ENCODE measurements around the gene CKAP2L.
A peak's percentile ranks its signal among the peaks of the same experiment; 100 is the strongest.
"Not testable (repeated sequence)": the region's sequence is repeated elsewhere in the genome, so short reads cannot be mapped to it uniquely, and the experiment has no call there.

The CKAP2L gene

DNA sequence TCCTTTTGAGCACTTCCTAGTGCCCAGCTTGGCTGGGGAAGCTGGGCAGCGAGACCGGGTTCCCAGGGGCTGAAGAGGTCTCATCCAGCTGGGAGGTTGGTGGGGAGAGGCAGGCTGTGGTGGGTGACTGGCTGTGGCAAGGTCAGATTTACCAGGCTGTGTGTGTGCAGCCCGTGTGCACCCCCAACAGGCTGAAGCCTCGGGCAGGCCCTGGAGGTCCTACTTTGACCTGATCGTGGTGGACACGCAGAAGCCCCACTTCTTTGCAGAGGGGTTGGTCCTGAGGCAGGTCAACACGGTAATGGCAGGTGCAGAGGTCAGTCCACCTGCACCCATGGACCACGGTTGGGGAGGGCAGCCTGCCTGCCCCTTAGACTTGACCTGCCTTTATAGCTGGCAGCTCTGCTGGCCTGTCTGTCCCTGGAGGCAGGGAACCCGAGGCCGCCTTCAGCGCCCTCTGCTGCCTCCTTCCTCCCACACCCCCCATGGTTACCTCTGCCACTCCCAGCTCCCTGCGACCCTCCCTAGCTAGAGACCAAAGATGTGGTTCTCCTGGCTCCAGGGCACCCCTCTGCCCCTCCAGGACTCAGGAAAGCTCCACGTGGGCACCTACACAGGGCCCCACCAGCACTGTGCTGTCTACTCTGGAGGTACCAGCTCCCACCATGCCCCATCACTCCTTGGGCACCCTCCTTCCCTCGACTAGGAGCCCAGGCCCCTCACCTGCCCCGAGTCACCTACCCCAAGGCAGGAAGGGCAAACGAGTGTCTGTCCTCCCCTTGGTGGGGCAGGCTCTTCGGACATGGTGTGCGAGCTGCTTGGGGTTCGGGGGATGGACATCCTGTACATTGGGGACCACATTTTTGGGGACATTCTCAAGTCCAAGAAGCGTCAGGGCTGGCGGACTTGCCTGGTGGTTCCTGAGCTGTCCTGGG, 39.6 kb downstream of the CKAP2L start:
- peak; percentile 74 for DNase-seq

- DNase-seq: no peak
Observed at GRCh38 chr2:112723995-112724394, 40.4 kb downstream of the CKAP2L start.

DNA sequence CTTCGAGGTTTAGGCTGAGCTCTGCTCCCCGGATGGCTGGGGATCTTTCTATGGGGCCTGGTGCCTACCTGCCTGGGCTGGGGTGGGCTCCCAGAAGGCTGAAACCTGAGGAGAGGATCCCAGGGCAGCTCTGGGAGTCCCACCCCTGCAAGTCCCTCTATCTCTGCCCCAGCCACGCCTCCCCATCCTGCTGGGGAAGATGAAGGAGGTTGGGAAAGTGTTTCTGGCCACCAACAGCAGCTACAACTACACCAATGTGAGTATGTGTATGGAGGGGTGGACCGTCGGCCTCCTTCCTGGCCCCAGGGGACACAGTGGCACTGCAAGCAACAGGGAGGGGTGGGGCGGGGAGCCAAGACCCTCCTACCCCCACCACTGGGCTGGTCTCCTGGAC, 40.9 kb downstream of the CKAP2L start:
- DNase-seq: no peak

GRCh38 chr2:112722816-112723546, 41.4 kb downstream of the CKAP2L start:
- DNase-seq: no peak

- DNase-seq: no peak
Observed at GRCh38 chr2:112721819-112722522, 42.4 kb downstream of the CKAP2L start.

DNA sequence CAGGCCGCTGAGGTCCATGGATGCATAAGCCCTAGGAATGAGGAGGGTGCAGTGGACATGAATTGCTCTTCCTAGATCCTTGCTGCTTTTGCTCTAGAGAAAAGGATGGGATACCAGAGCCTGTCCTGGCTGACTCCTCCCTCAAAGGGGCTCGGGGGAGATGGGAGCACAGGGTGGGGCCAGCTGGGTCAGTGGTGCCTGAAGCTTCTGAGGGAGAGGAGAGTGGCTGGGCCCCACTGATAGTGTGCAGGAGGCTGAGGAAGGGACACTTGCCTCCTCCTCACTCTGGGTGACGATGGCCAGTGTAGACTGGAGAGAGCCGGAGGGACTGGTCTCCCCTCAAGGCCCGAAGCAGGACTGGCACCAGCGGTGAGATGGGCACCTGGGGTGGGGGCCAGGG, 43.6 kb downstream of the CKAP2L start, which contains the start of gene NT5DC4:
NT5DC4 (plus strand) TSS at position 236 of the 400 bp plus-strand sequence; CDS start at position 296, 60 bp downstream.
- DNase-seq: no peak

- DNase-seq: no peak
Observed at GRCh38 chr2:112718863-112719370, 45.5 kb downstream of the CKAP2L start.

DNA sequence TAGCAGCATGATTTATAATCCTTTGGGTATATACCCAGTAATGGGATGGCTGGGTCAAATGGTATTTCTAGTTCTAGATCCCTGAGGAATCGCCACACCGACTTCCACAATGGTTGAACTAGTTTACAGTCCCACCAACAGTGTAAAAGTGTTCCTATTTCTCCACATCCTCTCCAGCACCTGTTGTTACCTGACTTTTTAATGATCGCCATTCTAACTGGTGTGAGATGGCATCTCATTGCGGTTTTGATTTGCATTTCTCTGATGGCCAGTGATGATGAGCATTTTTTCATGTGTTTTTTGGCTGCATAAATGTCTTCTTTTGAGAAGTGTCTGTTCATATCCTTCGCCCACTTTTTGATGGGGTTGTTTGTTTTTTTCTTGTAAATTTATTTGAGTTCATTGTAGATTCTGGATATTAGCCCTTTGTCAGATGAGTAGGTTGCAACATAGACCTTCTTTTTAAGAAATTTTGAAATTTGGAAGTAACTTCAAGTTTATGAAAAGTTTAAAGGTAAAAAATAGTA, 47.5 kb downstream of the CKAP2L start:
- DNase-seq: not testable (repeated sequence)

DNA sequence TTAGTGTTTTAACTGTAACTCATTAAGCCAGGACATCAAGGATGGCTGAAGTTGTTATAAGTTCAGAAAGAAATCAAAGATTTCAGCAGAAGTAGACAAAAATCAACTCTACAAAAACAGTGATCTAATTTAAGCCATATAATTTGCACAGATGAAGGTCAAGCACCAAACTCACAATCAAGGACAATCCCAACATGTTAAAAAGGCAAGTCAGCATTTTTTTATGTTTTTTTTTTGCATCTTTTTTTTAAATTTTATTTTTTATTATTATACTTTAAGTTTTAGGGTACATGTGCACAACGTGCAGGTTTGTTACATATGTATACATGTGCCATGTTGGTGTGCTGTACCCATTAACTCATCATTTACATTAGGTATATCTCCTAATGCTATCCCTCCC, 48.3 kb downstream of the CKAP2L start:
- not testable (repeated sequence) for DNase-seq

DNA sequence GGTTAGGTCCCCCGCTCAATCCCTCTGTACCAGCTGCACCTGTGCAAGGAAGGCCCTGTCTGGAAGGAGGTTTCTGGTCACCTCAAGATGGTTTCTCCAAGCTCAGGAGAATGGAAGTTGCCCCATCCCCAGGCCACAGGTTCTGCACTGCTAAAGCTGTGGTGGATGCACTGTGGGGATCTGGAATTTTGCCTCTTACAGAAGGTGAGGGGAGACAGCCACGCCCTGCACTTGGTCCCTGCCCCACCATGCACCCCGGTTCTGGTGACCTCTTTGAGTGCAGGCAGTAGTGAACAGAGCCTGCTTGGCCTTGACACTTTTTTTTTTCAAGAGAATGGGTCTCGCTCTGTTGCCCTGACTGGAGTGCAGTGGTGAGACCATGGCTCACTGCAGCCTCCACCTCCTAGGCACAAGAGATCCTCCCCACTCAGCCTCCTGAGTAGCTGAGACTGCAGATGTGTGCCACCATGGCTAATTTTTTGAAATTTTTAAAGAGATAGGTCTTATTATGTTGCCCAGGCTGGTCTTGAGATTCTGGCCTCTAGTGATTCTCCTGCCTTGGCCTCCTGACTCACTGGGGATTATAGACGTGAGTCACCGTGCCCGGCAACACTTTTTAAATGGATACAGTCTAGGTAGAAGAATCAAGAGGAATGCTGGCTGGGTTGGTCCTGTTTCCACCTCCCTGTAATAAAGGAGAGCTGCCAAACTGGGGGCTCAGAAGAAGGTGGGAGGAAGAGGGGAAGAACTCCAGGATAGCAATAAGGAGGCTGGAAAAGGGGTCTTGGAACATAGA, 49.4 kb downstream of the CKAP2L start:
- DNase-seq: no peak

- no peak for DNase-seq
Observed at GRCh38 chr2:112714331-112714730, 50.1 kb downstream of the CKAP2L start.

DNA sequence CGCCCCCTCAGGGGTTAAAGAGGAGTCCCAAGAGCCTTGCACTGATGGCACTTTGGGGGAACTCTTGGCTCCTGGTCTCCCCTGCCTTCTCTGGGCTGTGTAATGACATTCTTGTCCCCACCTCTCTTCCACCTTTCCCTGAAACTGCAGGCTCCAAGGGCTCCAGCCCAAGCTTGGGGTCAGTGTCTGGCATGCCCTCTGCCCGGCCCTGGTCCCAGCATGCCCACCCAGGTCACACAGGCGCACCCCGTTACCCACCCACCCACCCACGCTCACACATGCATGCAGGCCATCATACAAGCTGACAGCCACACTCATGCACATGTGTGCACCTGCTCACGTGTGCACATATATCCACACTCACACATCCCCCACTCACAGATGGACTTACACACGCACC, 50.5 kb downstream of the CKAP2L start:
- DNase-seq: no peak

GRCh38 chr2:112713585-112713925, 50.9 kb downstream of the CKAP2L start:
- no peak for DNase-seq

DNA sequence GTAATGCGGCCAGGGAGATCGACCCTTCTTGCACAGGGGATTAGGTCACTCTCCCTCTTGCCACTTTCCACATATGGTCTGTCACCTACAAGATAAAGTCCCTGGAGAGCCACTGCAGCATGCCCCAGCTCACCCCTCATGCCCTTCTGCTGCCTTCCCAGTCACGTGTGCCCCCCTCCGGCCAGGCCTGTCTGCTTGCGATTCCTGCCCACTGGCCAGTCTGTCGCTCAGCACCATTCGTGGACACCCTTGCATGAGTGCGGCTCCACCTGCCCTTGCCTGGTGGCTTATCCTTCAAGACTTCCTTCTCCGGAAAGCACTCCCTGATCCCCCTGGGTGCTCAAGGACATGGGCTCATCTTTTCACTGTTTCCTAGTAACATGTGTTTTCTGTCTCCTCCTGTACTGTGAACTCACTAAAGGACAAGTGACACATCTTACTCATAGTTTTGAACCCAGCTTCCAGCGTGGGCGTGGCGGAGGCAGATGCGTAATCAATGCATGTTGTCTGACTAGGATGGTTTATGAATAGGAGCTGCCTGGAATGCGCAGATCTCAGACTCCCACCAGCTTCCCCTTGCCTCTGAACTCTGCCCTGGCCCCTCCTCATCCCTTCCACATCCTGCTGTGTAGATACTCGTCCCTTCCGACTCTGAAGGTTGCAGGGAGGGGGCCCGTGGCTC, 51.4 kb downstream of the CKAP2L start:
- no peak for DNase-seq

DNA sequence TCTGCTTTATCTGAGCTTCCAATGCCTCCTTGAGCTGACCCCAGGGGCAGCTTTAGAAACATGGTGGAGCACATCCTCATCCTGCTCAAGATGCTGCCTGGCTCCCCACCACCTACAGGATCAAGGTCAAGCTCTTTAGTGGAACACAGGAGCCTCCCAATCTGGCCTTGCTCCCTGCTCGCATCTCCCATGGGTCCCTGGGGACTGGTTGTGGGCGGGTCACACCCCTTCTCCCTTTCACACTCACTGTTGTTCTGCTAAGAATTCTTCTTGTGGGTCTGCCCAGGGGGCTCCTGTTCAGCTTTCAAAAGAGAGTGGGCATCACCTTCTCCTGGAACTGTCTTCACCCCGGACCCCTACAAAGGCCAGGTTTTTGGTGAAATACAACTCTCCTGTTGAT, 51.9 kb downstream of the CKAP2L start:
- no peak for DNase-seq

DNA sequence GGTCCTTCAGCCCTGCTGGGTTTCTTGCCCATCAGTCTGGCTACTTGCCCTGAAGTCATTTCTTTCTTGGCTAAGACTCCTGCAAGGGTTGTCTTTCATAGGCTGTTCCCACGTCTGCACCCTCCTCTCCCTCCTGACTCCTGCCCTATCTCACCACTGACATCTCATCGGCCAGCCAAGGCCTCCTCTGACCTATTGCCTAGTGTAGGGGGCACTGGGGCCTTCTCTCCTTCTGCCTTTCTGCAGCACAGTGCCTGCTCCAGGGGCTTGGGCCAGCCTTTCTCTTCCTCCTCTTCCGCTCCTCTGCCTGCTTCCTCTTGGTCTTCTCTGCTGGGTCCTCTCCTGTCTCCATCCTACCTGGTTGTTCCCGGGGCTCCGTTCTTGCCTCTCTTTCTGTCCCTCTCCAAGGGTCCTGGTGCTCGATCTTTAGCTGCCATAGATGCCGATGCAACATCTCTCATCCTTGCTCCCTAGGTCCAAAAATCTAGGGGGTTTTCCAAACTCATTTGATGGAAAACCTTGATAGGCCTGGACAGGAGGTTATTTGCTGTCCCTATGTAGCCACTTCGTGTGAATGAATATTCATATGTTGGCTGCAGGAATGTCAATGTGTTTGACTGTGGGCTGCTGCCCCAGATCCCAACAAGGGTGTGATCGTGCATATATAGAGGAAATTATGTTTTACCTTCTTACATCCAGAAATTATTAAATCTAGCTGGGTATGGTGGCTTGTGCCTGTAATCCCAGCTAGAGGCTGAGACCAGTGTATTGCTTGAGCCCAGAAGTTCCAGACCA, 53.3 kb downstream of the CKAP2L start:
- no peak for DNase-seq

GRCh38 chr2:112709703-112710102, 54.7 kb downstream of the CKAP2L start:
- DNase-seq: no peak

- DNase-seq: no peak
Observed at GRCh38 chr2:112708968-112709367, 55.4 kb downstream of the CKAP2L start.

- DNase-seq: not testable (repeated sequence)
Observed at GRCh38 chr2:112706947-112707346, 57.5 kb downstream of the CKAP2L start.

DNA sequence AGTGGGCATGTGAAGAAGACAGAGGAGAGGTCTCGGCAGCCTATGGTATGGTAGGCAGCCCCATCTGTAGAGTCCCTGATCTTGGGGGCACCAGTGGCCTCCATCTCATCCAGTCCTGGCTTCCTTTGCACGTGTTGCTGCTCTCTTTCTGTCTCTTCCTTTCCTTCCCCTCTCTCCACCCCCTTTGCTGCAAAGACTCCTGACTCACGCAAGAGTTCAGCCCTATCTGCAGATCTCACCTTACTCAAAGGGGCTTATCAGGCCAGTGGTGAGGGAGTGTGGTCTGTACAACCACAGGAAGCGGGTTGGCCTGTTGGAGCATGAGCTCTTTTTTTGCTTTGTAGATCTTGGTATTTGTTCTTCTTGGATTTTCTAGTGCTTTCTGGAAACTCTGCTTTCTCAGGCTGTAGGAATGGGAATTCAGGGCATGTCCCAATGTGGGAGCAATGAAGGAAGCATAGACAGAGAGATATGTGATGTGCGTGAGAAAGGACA, 58.2 kb downstream of the CKAP2L start:
- peak; percentile 97 for DNase-seq

All from OCI-M1 (cell line).